B cell (primary cell): ENCODE measurements around the gene LRRC49.

ENCODE experiments used
- CTCF ChIP-seq: fragments of 200-600 bp; IDR thresholded peaks from one replicate; pipeline ENCODE4 v1.8.0; 2022; ENCODE audit warnings: antibody characterized with exemption, mild to moderate bottlenecking
- EZH2 ChIP-seq: IDR thresholded peaks from 2 replicates; pipeline ENCODE4 v1.6.1; 2012; ENCODE audit warnings: borderline replicate concordance, low read depth, mild to moderate bottlenecking, moderate library complexity, low read length; ENCODE audit not compliant: insufficient read depth, poor library complexity, severe bottlenecking

- TF ChIP-seq CTCF (no peak), EZH2 (no peak)
Measured at GRCh38 chr15:70910958-70911357, 18.3 kb downstream of the LRRC49 start.
